Endodermal cell (in vitro differentiated cells): ENCODE data around the gene CD226. TPM values are rescaled to one million over a fixed set of nuclear protein-coding genes. Genes with fewer than 3 reads are reported as not detected.

Source experiments
- DNase-seq: peaks from one replicate; pipeline ENCODE4 v3.0.0-alpha.2; 2017
- H3K27ac ChIP-seq: 2 replicates; pipeline ENCODE4 v1.5.1; 2013; ENCODE audit warnings: mild to moderate bottlenecking, low read depth, low read length, moderate library complexity
- H3K27me3 ChIP-seq: 2 replicates; pipeline ENCODE4 v1.6.1; 2013; ENCODE audit warnings: mild to moderate bottlenecking, low read length, moderate library complexity; ENCODE audit not compliant: insufficient read depth, control insufficient read depth, poor library complexity, severe bottlenecking
- H3K36me3 ChIP-seq: 2 replicates; pipeline ENCODE4 v1.7.0; 2013; ENCODE audit warnings: mild to moderate bottlenecking, low read length, moderate library complexity; ENCODE audit not compliant: control insufficient read depth, insufficient read depth
- H3K4me1 ChIP-seq: one replicate; pipeline ENCODE4 v1.7.0; 2013; ENCODE audit warnings: low read length; ENCODE audit not compliant: control insufficient read depth, insufficient read depth
- H3K4me3 ChIP-seq: 2 replicates; pipeline ENCODE4 v1.5.1; 2013; ENCODE audit warnings: mild to moderate bottlenecking, low read length, moderate library complexity
- H3K9ac ChIP-seq: 2 replicates; pipeline ENCODE4 v1.6.1; 2013; ENCODE audit warnings: mild to moderate bottlenecking, low read length, moderate library complexity; ENCODE audit not compliant: poor library complexity, severe bottlenecking; ENCODE audit errors: extremely low read depth
- H3K9me3 ChIP-seq: 2 replicates; pipeline ENCODE4 v1.6.1; 2013; ENCODE audit warnings: mild to moderate bottlenecking, low read length, moderate library complexity; ENCODE audit not compliant: control insufficient read depth
- H3K27ac Mint-ChIP-seq: 2 replicates; pipeline ENCODE4 v1.8.0; 2020; ENCODE audit warnings: mixed read lengths
- H3K27me3 Mint-ChIP-seq: 2 replicates; pipeline ENCODE4 v1.8.0; 2021; ENCODE audit warnings: mild to moderate bottlenecking, mixed read lengths; ENCODE audit not compliant: insufficient read depth
- H3K36me3 Mint-ChIP-seq: 2 replicates; pipeline ENCODE4 v1.8.0; 2020; ENCODE audit warnings: low read depth, mixed read lengths
- H3K4me1 Mint-ChIP-seq: 2 replicates; pipeline ENCODE4 v1.8.0; 2020; ENCODE audit warnings: mixed read lengths
- H3K4me3 Mint-ChIP-seq: 2 replicates; pipeline ENCODE4 v1.8.0; 2020; ENCODE audit warnings: mild to moderate bottlenecking, moderate library complexity, mixed read lengths
- H3K9me3 Mint-ChIP-seq: 2 replicates; pipeline ENCODE4 v1.8.0; 2020; ENCODE audit warnings: mild to moderate bottlenecking, mixed read lengths
- WGBS, 2 experiments: methylation state at CpG; one replicate each; pipeline versions ENCODE4 v1.1.5 to v1.1.7; 2013; ENCODE audit warnings: missing lambda C conversion rate in 2 of 2, mixed read lengths in 1 of 2; ENCODE audit not compliant: insufficient coverage in 1 of 2, insufficient read length in 1 of 2; 5-methylcytosine and 5-hydroxymethylcytosine counted together
- total RNA-seq, 2 donors: library from RNA; stranded (reverse); fragmentation: NEBNext Ultra II Directional in 1 of 2; extraction: Animal tissue kit (Norgen Biotek cat#: 25700) in 1 of 2; gene quantifications; 2 replicates in 1 of 2; 3 replicates in 1 of 2; pipeline ENCODE4 v1.2.1, GENCODE V29; 2021
- TF ChIP-seq, protein P1 (sequence below): fragments of 200-600 bp; sonication (generic); conservative IDR thresholded peaks from 2 replicates; pipeline ENCODE4 v1.5.0; 2021; ENCODE audit warnings: antibody characterized with exemption, mild to moderate bottlenecking

Gene CD226
- total RNA-seq, 2 donors from 2014 or later = 0.13 TPM; not detected in 1

DNA sequence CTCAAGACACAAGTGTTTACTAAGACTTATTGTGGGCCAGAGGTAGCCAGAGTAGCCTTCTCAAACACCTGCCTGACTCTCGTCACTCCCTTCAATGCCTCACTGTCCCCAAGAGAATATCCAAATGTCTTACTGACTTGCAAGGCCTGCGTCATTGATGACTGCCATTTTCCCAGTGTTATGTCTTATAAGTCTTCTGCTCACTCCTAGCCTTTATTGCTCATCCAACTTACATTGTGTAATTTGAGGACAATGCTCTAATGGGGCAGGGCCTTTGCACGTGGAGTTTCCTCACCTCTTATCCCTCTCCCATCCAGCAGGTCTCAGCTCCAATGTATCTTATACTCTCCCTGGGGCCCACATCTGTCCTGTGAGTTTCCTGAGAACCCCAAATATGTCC is 10.1 kb upstream of the CD226 start:
- no peaks in the 10 kb centered on the region for H3K9me3 ChIP-seq
- 82 to 91% methylated on average over 2 to 3 of the region's 3 CpGs for WGBS, 2 experiments
- no peak overlapping the region for H3K4me3 Mint-ChIP-seq
- H3K27ac ChIP-seq = no peak overlapping the region
- no peaks in the 10 kb centered on the region for H3K4me1 Mint-ChIP-seq
- no peaks in the 10 kb centered on the region for H3K36me3 Mint-ChIP-seq
- H3K9ac ChIP-seq = no peak overlapping the region
- no peak for DNase-seq
- no peaks in the 10 kb centered on the region for H3K4me1 ChIP-seq
- no peak overlapping the region for H3K27ac Mint-ChIP-seq
- H3K4me3 ChIP-seq = no peak overlapping the region
- TF ChIP-seq, protein P1, sequence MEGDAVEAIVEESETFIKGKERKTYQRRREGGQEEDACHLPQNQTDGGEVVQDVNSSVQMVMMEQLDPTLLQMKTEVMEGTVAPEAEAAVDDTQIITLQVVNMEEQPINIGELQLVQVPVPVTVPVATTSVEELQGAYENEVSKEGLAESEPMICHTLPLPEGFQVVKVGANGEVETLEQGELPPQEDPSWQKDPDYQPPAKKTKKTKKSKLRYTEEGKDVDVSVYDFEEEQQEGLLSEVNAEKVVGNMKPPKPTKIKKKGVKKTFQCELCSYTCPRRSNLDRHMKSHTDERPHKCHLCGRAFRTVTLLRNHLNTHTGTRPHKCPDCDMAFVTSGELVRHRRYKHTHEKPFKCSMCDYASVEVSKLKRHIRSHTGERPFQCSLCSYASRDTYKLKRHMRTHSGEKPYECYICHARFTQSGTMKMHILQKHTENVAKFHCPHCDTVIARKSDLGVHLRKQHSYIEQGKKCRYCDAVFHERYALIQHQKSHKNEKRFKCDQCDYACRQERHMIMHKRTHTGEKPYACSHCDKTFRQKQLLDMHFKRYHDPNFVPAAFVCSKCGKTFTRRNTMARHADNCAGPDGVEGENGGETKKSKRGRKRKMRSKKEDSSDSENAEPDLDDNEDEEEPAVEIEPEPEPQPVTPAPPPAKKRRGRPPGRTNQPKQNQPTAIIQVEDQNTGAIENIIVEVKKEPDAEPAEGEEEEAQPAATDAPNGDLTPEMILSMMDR = no peak
- no peaks in the 10 kb centered on the region for H3K27me3 ChIP-seq
- H3K27me3 Mint-ChIP-seq = no peaks in the 10 kb centered on the region
- H3K9me3 Mint-ChIP-seq = peaks cover 2% of the 10 kb centered on the region
- H3K36me3 ChIP-seq = no peaks in the 10 kb centered on the region

DNA sequence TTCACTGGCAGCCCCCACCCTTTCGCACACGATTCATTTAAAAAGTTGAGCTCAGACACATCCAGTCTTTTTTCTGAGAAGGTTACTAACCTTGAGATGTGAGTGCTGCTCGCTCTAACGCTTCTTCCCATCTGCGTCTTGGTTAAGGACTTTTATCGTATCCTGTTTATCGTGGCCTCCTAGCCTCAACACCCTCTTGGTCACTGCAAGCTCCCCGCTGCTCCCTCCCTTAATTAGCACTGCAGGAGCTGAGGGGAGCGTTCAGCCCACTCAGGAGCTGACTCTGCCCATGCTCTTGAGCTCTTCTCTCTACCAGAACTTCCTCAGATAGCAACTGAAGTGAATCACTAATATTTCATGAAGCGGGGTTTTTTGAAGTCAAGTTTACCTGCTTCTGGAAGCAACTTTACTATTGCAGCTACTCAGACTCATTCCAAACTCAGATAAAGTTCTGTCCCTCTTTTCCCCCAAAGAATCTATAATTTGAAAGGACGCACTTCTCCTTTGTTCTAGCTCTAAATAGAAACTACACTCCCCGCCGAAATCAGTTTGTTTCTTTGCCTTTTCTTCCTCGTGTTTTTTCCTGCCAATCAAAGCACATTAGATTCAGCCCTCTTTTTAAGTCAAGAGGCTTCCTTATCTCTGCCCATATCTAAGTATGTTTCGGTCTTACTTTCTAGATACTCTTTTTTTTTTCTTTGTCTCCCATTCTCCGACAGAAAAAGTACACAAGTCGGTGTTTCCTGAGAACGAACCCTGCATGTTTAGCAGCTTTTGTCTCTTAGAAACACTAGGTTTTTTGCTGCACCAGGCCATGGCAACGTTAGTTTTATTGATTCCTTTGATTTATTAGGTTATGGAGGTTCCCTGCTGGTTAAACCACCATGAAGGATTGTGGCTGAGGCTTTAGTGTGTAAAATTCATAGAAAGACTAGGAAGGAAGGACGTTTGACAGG is 9.3 kb upstream of the CD226 start:
- no peaks in the 10 kb centered on the region for H3K4me1 Mint-ChIP-seq
- DNase-seq = no peak
- H3K36me3 Mint-ChIP-seq = no peaks in the 10 kb centered on the region
- Histone ChIP-seq H3K27me3 (no peaks in the 10 kb centered on the region), H3K4me1 (no peaks in the 10 kb centered on the region), H3K9ac (no peak overlapping the region), H3K36me3 (no peaks in the 10 kb centered on the region), H3K4me3 (no peak overlapping the region), H3K9me3 (no peaks in the 10 kb centered on the region), H3K27ac (no peak overlapping the region)
- 84 to 88% methylated on average over 20 of the region's 20 CpGs for WGBS, 2 experiments
- no peak overlapping the region for H3K27ac Mint-ChIP-seq
- peaks cover 2% of the 10 kb centered on the region for H3K9me3 Mint-ChIP-seq
- no peak overlapping the region for H3K4me3 Mint-ChIP-seq
- H3K27me3 Mint-ChIP-seq = no peaks in the 10 kb centered on the region
- TF ChIP-seq, protein P1 = no peak

DNA sequence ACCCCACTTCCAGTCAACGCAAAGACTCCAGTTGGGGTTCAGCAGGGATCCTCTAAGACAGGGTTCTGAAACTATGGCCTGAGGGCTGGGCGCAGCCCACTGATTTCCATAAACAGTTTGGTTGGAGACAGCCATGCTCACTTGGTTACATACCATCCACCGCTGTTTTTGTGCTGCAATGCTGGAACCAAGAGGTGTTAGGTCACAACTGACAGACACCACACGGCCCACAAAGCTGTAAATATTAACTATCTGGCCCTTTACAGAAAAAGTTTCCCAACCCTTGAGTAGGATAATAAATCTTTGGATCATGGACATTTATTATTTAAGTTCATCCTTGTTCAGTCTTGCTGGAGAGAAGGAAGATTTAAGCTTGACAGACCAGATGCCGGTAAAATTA is 8.4 kb upstream of the CD226 start:
- Histone ChIP-seq H3K27ac (no peak overlapping the region), H3K4me1 (no peaks in the 10 kb centered on the region), H3K4me3 (no peak overlapping the region), H3K9ac (no peak overlapping the region), H3K27me3 (no peaks in the 10 kb centered on the region), H3K9me3 (no peaks in the 10 kb centered on the region), H3K36me3 (no peaks in the 10 kb centered on the region)
- TF ChIP-seq, protein P1 = no peak
- Mint-ChIP-seq H3K27ac (no peak overlapping the region), H3K27me3 (no peaks in the 10 kb centered on the region), H3K4me3 (no peak overlapping the region), H3K4me1 (no peaks in the 10 kb centered on the region), H3K36me3 (no peaks in the 10 kb centered on the region), H3K9me3 (peaks cover 2% of the 10 kb centered on the region)
- 93 to 95% methylated on average over 4 to 5 of the region's 5 CpGs for WGBS, 2 experiments
- no peak for DNase-seq
